ENCODE measurements around the gene SLC6A19. TPM values are rescaled to one million over a fixed set of nuclear protein-coding genes. Genes with fewer than 3 reads are reported as not detected.

The SLC6A19 gene
- total and polyA plus RNA-seq, 2 of the 13 experiments (the other 11 are each of a cell fraction or from before 2014, with no cell fraction given): 0.02 TPM; not detected in 1

DNA sequence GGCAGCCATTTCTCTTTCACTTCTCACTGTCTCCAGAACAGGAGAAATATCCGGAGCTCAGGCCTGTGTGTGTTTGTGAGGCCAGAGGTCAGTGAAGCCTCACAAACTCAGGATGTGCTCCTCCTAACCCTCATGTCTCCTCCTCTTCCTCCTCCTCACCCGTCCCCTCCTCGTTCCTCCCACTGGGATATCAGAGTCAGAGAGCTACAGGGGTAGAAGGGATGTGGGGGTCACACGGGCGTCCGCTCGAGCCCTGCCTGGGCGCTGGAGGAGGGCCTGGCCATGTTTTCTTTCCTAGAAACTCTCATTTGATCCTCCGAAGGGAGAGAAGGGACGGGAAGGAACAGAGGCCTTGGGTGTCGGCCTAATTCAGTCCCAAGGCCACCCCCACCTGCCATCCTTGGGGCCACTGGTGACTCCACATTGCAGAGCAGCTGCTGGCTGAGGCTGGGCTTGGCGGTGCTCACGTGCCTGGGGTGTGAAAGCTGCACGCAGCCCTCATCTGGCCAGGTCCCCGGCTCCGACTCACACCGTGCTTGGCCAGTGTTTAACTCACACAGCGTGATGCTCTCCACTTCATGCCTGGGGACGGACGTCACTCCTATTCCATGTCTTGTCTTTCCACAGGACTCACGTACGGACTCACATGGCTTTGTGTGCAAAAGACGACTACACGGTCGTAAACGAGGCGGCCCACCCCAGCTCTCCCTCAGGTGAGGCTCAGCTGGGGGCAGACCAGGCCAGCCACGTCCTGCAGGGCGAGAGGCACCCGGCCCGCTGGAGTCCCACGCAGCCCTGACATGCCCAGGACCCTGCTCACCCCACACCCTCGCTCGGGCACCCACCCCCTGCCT is 22.6 kb upstream of the SLC6A19 start (continued):
- TF ChIP-seq CCDC6 (CRISPR knock-in tag; IDR thresholded peaks at IDR 0.05) (0 out of 2 replicates have a peak, but pooled peaks have one; percentile 31), MXD4 (CRISPR knock-in tag; IDR thresholded peaks at IDR 0.05) (0 out of 2 replicates have a peak, but pooled peaks have one; percentile 45), GATAD2A (CRISPR knock-in tag; IDR thresholded peaks at IDR 0.05) (peak; percentile 42; the same call in 1 of the 2 replicates), ZNF331 (CRISPR knock-in tag; IDR thresholded peaks at IDR 0.05) (peak; percentile 40; the same call in 1 of the 2 replicates), TEAD3 (CRISPR knock-in tag; optimal IDR thresholded peaks at IDR 0.05; ENCODE audit: borderline replicate concordance) (peak; percentile 16), ZNF33B (CRISPR knock-in tag; IDR thresholded peaks at IDR 0.05) (0 out of 2 replicates have a peak, but pooled peaks have one; percentile 9), RFXAP (CRISPR knock-in tag; IDR thresholded peaks at IDR 0.05; ENCODE audit: borderline replicate concordance) (no peak), GABPB1 (CRISPR knock-in tag; IDR thresholded peaks at IDR 0.05) (peak; percentile 41; the same call in 1 of the 2 replicates), NONO (IDR thresholded peaks at IDR 0.05) (no peak), NONO (CRISPR knock-in tag; conservative IDR thresholded peaks at IDR 0.05) (peak; percentile 22; the same call in 1 of the 2 replicates), SALL1 (CRISPR knock-in tag; IDR thresholded peaks at IDR 0.05) (peak; percentile 55; the same call in 1 of the 2 replicates), MYC (CRISPR knock-in tag; IDR thresholded peaks at IDR 0.05; ENCODE audit: borderline replicate concordance) (peak; percentile 62; the same call in 1 of the 2 replicates), IRF2 (CRISPR knock-in tag; IDR thresholded peaks at IDR 0.05) (no peak), SALL2 (CRISPR knock-in tag; IDR thresholded peaks at IDR 0.05) (peak; percentile 75; the same call in 1 of the 2 replicates), ARNT2 (CRISPR knock-in tag; IDR thresholded peaks at IDR 0.05; ENCODE audit: low read depth) (peak; percentile 84)
- TF ChIP-seq, protein P1, sequence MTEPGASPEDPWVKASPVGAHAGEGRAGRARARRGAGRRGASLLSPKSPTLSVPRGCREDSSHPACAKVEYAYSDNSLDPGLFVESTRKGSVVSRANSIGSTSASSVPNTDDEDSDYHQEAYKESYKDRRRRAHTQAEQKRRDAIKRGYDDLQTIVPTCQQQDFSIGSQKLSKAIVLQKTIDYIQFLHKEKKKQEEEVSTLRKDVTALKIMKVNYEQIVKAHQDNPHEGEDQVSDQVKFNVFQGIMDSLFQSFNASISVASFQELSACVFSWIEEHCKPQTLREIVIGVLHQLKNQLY (CRISPR knock-in tag; IDR thresholded peaks at IDR 0.05): peak; percentile 69; the same call in 1 of the 2 replicates
- TF ChIP-seq, protein P2, sequence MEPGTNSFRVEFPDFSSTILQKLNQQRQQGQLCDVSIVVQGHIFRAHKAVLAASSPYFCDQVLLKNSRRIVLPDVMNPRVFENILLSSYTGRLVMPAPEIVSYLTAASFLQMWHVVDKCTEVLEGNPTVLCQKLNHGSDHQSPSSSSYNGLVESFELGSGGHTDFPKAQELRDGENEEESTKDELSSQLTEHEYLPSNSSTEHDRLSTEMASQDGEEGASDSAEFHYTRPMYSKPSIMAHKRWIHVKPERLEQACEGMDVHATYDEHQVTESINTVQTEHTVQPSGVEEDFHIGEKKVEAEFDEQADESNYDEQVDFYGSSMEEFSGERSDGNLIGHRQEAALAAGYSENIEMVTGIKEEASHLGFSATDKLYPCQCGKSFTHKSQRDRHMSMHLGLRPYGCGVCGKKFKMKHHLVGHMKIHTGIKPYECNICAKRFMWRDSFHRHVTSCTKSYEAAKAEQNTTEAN (CRISPR knock-in tag; conservative IDR thresholded peaks at IDR 0.05): 0 out of 2 replicates have a peak, but pooled peaks have one; percentile 30
- TF ChIP-seq, protein P3, sequence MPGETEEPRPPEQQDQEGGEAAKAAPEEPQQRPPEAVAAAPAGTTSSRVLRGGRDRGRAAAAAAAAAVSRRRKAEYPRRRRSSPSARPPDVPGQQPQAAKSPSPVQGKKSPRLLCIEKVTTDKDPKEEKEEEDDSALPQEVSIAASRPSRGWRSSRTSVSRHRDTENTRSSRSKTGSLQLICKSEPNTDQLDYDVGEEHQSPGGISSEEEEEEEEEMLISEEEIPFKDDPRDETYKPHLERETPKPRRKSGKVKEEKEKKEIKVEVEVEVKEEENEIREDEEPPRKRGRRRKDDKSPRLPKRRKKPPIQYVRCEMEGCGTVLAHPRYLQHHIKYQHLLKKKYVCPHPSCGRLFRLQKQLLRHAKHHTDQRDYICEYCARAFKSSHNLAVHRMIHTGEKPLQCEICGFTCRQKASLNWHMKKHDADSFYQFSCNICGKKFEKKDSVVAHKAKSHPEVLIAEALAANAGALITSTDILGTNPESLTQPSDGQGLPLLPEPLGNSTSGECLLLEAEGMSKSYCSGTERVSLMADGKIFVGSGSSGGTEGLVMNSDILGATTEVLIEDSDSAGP (CRISPR knock-in tag; IDR thresholded peaks at IDR 0.05; ENCODE audit: borderline replicate concordance): peak; percentile 59
- TF ChIP-seq, protein P4, sequence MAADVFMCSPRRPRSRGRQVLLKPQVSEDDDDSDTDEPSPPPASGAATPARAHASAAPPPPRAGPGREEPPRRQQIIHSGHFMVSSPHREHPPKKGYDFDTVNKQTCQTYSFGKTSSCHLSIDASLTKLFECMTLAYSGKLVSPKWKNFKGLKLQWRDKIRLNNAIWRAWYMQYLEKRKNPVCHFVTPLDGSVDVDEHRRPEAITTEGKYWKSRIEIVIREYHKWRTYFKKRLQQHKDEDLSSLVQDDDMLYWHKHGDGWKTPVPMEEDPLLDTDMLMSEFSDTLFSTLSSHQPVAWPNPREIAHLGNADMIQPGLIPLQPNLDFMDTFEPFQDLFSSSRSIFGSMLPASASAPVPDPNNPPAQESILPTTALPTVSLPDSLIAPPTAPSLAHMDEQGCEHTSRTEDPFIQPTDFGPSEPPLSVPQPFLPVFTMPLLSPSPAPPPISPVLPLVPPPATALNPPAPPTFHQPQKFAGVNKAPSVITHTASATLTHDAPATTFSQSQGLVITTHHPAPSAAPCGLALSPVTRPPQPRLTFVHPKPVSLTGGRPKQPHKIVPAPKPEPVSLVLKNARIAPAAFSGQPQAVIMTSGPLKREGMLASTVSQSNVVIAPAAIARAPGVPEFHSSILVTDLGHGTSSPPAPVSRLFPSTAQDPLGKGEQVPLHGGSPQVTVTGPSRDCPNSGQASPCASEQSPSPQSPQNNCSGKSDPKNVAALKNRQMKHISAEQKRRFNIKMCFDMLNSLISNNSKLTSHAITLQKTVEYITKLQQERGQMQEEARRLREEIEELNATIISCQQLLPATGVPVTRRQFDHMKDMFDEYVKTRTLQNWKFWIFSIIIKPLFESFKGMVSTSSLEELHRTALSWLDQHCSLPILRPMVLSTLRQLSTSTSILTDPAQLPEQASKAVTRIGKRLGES (CRISPR knock-in tag; IDR thresholded peaks at IDR 0.05; ENCODE audit: borderline replicate concordance): 0 out of 2 replicates have a peak, but pooled peaks have one; percentile 31
- TF ChIP-seq, protein P5, sequence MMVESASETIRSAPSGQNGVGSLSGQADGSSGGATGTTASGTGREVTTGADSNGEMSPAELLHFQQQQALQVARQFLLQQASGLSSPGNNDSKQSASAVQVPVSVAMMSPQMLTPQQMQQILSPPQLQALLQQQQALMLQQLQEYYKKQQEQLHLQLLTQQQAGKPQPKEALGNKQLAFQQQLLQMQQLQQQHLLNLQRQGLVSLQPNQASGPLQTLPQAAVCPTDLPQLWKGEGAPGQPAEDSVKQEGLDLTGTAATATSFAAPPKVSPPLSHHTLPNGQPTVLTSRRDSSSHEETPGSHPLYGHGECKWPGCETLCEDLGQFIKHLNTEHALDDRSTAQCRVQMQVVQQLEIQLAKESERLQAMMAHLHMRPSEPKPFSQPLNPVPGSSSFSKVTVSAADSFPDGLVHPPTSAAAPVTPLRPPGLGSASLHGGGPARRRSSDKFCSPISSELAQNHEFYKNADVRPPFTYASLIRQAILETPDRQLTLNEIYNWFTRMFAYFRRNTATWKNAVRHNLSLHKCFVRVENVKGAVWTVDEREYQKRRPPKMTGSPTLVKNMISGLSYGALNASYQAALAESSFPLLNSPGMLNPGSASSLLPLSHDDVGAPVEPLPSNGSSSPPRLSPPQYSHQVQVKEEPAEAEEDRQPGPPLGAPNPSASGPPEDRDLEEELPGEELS (CRISPR knock-in tag; IDR thresholded peaks at IDR 0.05): peak; percentile 37; the same call in 1 of the 2 replicates

Data from HepG2 (cell line).